Ovary (tissue), 9 donors: ENCODE measurements around the gene TMEM132D. TPM values are rescaled to one million over a fixed set of nuclear protein-coding genes. Genes with fewer than 3 reads are reported as not detected.

Experiments used
- DNase-seq, 5 donors: peaks; one replicate each; pipeline ENCODE4 v3.0.0-alpha.2; 2019 to 2020
- H3K27ac ChIP-seq, 2 donors: fragments of 200-600 bp; one replicate each; pipeline versions ENCODE4 v1.5.1 to v1.8.0; 2019 to 2022
- H3K27me3 ChIP-seq: fragments of 200-600 bp; one replicate; pipeline ENCODE4 v1.8.0; 2022
- H3K36me3 ChIP-seq: fragments of 200-600 bp; sonication (generic); one replicate; pipeline ENCODE4 v1.5.1; 2019
- H3K4me1 ChIP-seq: one replicate; pipeline ENCODE4 v1.8.1; 2013; ENCODE audit warnings: mild to moderate bottlenecking, moderate library complexity; ENCODE audit not compliant: insufficient read depth
- H3K4me3 ChIP-seq: fragments of 200-600 bp; sonication (generic); one replicate; pipeline ENCODE4 v1.5.1; 2017
- H3K9me3 ChIP-seq, 2 donors: fragments of 200-600 bp in 1 of 2; sonication (generic) in 1 of 2; one replicate each; pipeline versions ENCODE4 v1.5.1 to v1.8.1; 2013 to 2019; ENCODE audit warnings: mild to moderate bottlenecking in 1 of 2, moderate library complexity in 1 of 2
- EP300 ChIP-seq: sonication (generic); formaldehyde crosslinking; IDR thresholded peaks from one replicate; pipeline ENCODE4 v1.6.1; 2017; ENCODE audit warnings: antibody characterized with exemption
- POLR2A ChIP-seq: fragments of 450-650 bp; IDR thresholded peaks from one replicate; pipeline ENCODE4 v1.6.1; 2017; ENCODE audit warnings: antibody characterized with exemption, mild to moderate bottlenecking, moderate library complexity
- WGBS, 3 donors: extraction: QIAGEN DNeasy Blood & Tissue Kit in 1 of 3; methylation state at CpG; one replicate each; pipeline versions ENCODE4 v1.1.5 to v1.1.7; 2013 to 2017; 5-methylcytosine and 5-hydroxymethylcytosine counted together
- intact Hi-C, 4 donors: fragments of 100-400 bp; cut with DNase I; formaldehyde crosslinking; loops; one replicate each; pipeline versions ENCODE4 v1.11.0 to v1.15.1; 2022 to 2023
- polyA plus RNA-seq, 2 donors: library from polyadenylated mRNA; stranded (reverse); fragments of 200-250 nt in 1 of 2; fragments of 350-450 nt in 1 of 2; fragmentation: Illumina TruSeq in 1 of 2; extraction: RNeasy Lipid Tissue Mini Kit (QIAGEN cat#74804) in 1 of 2; gene quantifications; one replicate each; pipeline ENCODE4 v1.2.3, GENCODE V29; 2013 to 2014
- total RNA-seq, 7 donors: library from RNA; depleted of rRNA in 2 of 7; stranded (reverse); fragments of >200 nt in 2 of 7; fragmentation: NEBNext Ultra II Directional in 3 of 7; extraction: Animal tissue kit (Norgen Biotek cat#: 25700) in 3 of 7; gene quantifications; one replicate each; pipeline versions ENCODE4 v1.1.0 to v1.2.4, GENCODE V29; 2016 to 2023
- TF ChIP-seq, protein P1 (sequence below), 3 donors: fragments of 450-650 bp in 2 of 3; fragments of 200-600 bp in 1 of 3; IDR thresholded peaks; one replicate each; pipeline versions ENCODE4 v1.5.1 to v1.8.0; 2016 to 2022; ENCODE audit warnings: antibody characterized with exemption in 3 of 3, mild to moderate bottlenecking in 1 of 3
- donor health status: DM: no; HTN: no; CAD: no; lungs with moderate emphysema.
- donor health status: DM: no; HTN: no; CAD: no.
- donor health status: Bipolar disorder and iron deficiency.
- donor health status: DM: yes; HTN: yes; CAD: no.
- donor health status: DM: no; HTN: no; CAD: no.
- donor health status: DM: yes; HTN: yes; CAD: no.

The TMEM132D gene
- total and polyA plus RNA-seq, 9 donors: 0.04 TPM; not detected in 8

DNA sequence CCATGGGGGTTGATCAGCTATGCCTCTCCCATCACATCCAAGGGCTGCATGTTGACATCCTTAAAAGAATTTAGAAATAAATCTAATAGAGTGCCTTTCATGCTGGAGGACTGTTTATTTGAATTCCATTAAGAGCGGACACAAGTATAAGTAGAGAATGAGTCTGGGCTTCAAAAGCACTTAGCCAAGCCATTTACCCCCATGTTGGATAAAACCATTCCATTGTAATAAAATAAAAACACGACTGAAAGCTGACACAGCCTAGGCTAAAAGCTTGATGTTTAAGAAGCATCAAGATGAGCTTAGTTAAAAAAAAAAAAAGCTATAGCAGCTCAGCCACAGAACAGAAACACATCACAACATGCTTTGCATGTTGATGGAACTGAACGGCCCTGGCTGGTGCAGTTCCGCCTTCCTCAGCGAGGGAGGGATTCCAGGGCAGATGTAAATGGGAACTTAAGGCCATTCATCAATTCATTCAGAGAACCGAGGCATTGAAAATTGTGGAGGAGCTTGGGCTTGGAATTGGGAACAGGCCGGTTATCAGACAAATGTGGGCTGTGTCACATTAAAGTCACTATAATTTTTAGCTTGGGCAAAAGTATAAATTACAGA lies 41.2 kb downstream of the TMEM132D start:
- WGBS, 3 donors: 18 to 29% (median 18%) methylated on average over 7 of the region's 7 CpGs
- DNase-seq: no peak
- H3K4me1 ChIP-seq: no peaks in the 10 kb centered on the region
- TF ChIP-seq POLR2A: no peak
- no peak for TF ChIP-seq EP300
- TF ChIP-seq, protein P1, sequence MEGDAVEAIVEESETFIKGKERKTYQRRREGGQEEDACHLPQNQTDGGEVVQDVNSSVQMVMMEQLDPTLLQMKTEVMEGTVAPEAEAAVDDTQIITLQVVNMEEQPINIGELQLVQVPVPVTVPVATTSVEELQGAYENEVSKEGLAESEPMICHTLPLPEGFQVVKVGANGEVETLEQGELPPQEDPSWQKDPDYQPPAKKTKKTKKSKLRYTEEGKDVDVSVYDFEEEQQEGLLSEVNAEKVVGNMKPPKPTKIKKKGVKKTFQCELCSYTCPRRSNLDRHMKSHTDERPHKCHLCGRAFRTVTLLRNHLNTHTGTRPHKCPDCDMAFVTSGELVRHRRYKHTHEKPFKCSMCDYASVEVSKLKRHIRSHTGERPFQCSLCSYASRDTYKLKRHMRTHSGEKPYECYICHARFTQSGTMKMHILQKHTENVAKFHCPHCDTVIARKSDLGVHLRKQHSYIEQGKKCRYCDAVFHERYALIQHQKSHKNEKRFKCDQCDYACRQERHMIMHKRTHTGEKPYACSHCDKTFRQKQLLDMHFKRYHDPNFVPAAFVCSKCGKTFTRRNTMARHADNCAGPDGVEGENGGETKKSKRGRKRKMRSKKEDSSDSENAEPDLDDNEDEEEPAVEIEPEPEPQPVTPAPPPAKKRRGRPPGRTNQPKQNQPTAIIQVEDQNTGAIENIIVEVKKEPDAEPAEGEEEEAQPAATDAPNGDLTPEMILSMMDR (IDR thresholded peaks at IDR 0.05): no peak
- H3K9me3 ChIP-seq: no peaks in the 10 kb centered on the region
- H3K36me3 ChIP-seq: no peaks in the 10 kb centered on the region
- H3K27ac ChIP-seq: no peak overlapping the region
- H3K4me3 ChIP-seq: no peak overlapping the region
- intact Hi-C loops: no loop called here
- H3K27me3 ChIP-seq: no peaks in the 10 kb centered on the region

DNA sequence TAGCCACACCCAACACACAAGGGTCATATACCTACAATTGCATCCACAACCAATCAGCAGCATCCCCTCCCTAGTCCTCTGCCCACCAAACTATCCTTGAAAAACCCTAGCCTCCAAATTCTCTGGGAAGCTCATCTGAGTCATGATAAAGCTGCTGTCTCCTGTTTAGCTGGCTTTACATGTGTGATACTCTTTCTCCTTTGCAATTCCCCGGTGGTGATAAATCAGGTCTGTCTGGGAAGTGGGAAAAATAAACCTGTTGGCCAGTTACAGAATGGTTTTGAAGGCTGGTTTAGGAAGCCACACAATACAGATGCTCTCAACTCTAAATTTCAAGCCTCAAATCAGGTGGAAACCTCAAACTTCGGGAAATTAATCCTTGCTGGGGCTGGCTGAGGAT lies 41.9 kb downstream of the TMEM132D start:
- Histone ChIP-seq H3K27ac (no peak overlapping the region), H3K4me1 (no peaks in the 10 kb centered on the region), H3K9me3 (no peaks in the 10 kb centered on the region), H3K36me3 (no peaks in the 10 kb centered on the region), H3K27me3 (no peaks in the 10 kb centered on the region), H3K4me3 (no peak overlapping the region)
- no peak for DNase-seq
- WGBS, 3 donors: 49 to 55% (median 51%) methylated on average over 2 of the region's 2 CpGs
- TF ChIP-seq POLR2A: no peak
- TF ChIP-seq EP300: no peak
- TF ChIP-seq, protein P1 (IDR thresholded peaks at IDR 0.05): no peak
- intact Hi-C loops: no loop called here

DNA sequence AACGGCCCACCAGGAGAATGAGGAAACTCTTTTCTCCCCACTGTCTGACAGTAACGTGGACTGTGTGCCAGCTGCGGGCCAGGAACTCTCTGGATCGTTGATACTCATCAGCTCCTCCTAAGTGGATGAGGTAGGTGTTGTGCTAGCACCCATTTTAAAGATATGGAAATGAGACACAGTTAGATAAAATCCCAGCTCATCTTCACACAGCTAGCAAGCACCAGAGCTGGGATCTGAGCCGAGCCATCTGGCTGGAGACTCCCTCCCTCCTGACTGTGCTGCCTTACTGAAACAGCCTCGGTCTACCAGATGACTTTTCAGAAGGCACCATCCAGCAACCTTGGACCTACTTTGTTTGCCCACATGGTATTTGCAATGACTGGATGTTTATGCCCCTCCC lies 49.2 kb downstream of the TMEM132D start:
- H3K4me3 ChIP-seq: no peak overlapping the region
- no peak overlapping the region for H3K27ac ChIP-seq
- no peaks in the 10 kb centered on the region for H3K4me1 ChIP-seq
- H3K36me3 ChIP-seq: no peaks in the 10 kb centered on the region
- TF ChIP-seq, protein P1 (IDR thresholded peaks at IDR 0.05): no peak
- TF ChIP-seq POLR2A (no peak), EP300 (no peak)
- no peaks in the 10 kb centered on the region for H3K9me3 ChIP-seq
- no peaks in the 10 kb centered on the region for H3K27me3 ChIP-seq
- intact Hi-C loops: no loop called here
- no peak for DNase-seq
- WGBS, 3 donors: 38 to 50% (median 42%) methylated on average over 6 of the region's 6 CpGs

DNA sequence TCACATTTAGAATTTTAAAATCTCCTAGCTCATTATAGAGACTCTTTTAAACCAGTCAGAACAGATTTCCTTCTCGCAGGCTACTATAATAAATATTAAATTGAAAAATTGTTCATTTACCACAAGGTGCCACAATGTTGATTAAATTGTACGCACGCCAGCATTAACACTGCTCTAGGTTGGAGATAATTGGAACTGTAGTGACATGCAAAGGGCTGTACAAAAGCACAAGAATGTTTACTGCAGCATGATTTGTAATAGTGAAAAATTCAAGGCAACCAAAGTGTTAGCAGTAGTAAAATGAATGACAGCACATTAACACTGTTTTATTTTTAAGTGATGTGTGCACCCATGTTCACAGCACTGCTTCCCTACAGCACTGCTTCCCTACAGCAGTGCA lies 52.5 kb downstream of the TMEM132D start:
- intact Hi-C loops: no loop called here
- TF ChIP-seq POLR2A: no peak
- no peak overlapping the region for H3K27ac ChIP-seq
- no peak overlapping the region for H3K4me3 ChIP-seq
- no peak for DNase-seq
- H3K36me3 ChIP-seq: no peaks in the 10 kb centered on the region
- no peaks in the 10 kb centered on the region for H3K9me3 ChIP-seq
- WGBS, 3 donors: 86 to 94% (median 87%) methylated on average over 3 of the region's 3 CpGs
- no peaks in the 10 kb centered on the region for H3K4me1 ChIP-seq
- no peaks in the 10 kb centered on the region for H3K27me3 ChIP-seq

DNA sequence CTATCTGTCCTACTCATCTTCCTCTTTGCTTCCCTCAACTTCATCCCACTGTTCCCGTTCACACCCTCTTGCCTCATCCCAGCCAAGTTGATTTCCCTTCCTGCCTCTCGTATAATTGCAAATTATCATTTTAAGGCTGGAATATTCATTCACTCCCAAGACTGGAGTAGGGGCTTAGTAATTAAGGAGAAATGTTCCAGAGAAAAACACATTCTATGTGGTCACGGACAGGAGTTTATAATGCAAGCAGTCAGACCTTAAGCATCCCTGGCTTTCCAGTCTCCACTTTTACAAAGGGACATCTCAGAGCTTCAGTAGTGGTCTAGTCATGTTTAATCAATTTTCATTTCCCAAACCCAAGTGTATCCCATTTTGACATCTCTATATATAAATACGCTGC lies 54.9 kb downstream of the TMEM132D start:
- H3K27ac ChIP-seq: no peak overlapping the region
- intact Hi-C loops: no loop called here
- no peaks in the 10 kb centered on the region for H3K36me3 ChIP-seq
- TF ChIP-seq, protein P1 (IDR thresholded peaks at IDR 0.05): no peak
- no peak for TF ChIP-seq POLR2A
- TF ChIP-seq EP300: no peak
- 75 to 85% (median 79%) methylated on average over 4 of the region's 4 CpGs for WGBS, 3 donors
- no peak for DNase-seq
- no peaks in the 10 kb centered on the region for H3K27me3 ChIP-seq
- no peaks in the 10 kb centered on the region for H3K9me3 ChIP-seq
- no peaks in the 10 kb centered on the region for H3K4me1 ChIP-seq
- no peak overlapping the region for H3K4me3 ChIP-seq
